Keratinocyte (primary cell): ENCODE results near the gene TTC28. TPM values are rescaled to one million over a fixed set of nuclear protein-coding genes. Genes with fewer than 3 reads are reported as not detected.

Experiments used
- DNase-seq: peaks from one replicate; pipeline ENCODE4 v3.0.0-alpha.2; 2011; ENCODE audit warnings: low read depth, missing footprints, low spot score
- FAIRE-seq: peaks from 2 replicates; lab custom pipeline; 2011; peaks lifted over from hg19 to GRCh38; lab: Jason Lieb, UNC
- H2AFZ ChIP-seq: 2 replicates; pipeline ENCODE4 v1.6.0; 2012; ENCODE audit warnings: low read length, control low read depth, inconsistent platforms; ENCODE audit not compliant: control insufficient read depth
- H3K27ac ChIP-seq: 2 replicates; pipeline ENCODE4 v1.5.1; 2011; ENCODE audit warnings: low read length; ENCODE audit not compliant: control insufficient read depth, insufficient read depth
- H3K27me3 ChIP-seq: 3 replicates; pipeline ENCODE4 v1.6.0; 2011; ENCODE audit warnings: low read length; ENCODE audit not compliant: control insufficient read depth, insufficient read depth; ENCODE audit errors: extremely low read depth
- H3K36me3 ChIP-seq, 2 experiments: 2 replicates in 1 of 2; 3 replicates in 1 of 2; pipeline ENCODE4 v1.5.1; 2011; ENCODE audit warnings: low read length in 2 of 2, mild to moderate bottlenecking in 1 of 2; ENCODE audit not compliant: control insufficient read depth in 2 of 2, insufficient read depth in 2 of 2; ENCODE audit errors: extremely low read depth in 1 of 2
- H3K4me1 ChIP-seq: 3 replicates; pipeline ENCODE4 v1.5.1; 2011; ENCODE audit warnings: low read length; ENCODE audit not compliant: control insufficient read depth, insufficient read depth; ENCODE audit errors: extremely low read depth
- H3K4me2 ChIP-seq: 3 replicates; pipeline ENCODE4 v1.6.0; 2011; ENCODE audit warnings: low read depth, low read length; ENCODE audit not compliant: control insufficient read depth, insufficient read depth; ENCODE audit errors: extremely low read depth
- H3K4me3 ChIP-seq, 3 experiments: fragments of 200-600 bp in 1 of 3; sonication (generic) in 1 of 3; 2 replicates in 2 of 3; 3 replicates in 1 of 3; pipeline ENCODE4 v1.5.1; 2011 to 2016; ENCODE audit warnings: low read length in 3 of 3, mild to moderate bottlenecking in 3 of 3, control low read depth in 2 of 3, inconsistent platforms in 1 of 3, low read depth in 1 of 3, mixed read lengths in 1 of 3, mixed run types in 1 of 3, moderate library complexity in 1 of 3; ENCODE audit not compliant: control insufficient read depth in 2 of 3, insufficient read depth in 2 of 3; ENCODE audit errors: extremely low read depth in 1 of 3
- H3K79me2 ChIP-seq: 2 replicates; pipeline ENCODE4 v1.6.0; 2012; ENCODE audit warnings: low read length; ENCODE audit not compliant: control insufficient read depth, insufficient read depth
- H3K9ac ChIP-seq: 3 replicates; pipeline ENCODE4 v1.6.0; 2011; ENCODE audit warnings: low read length; ENCODE audit not compliant: control insufficient read depth, insufficient read depth; ENCODE audit errors: extremely low read depth
- H3K9me1 ChIP-seq: 3 replicates; pipeline ENCODE4 v1.6.0; 2011; ENCODE audit warnings: low read length; ENCODE audit not compliant: control insufficient read depth, insufficient read depth; ENCODE audit errors: extremely low read depth
- H3K9me3 ChIP-seq: 2 replicates; pipeline ENCODE4 v1.5.1; 2012; ENCODE audit warnings: low read depth, low read length; ENCODE audit not compliant: control insufficient read depth
- H4K20me1 ChIP-seq: 3 replicates; pipeline ENCODE4 v1.6.0; 2011; ENCODE audit warnings: low read length; ENCODE audit not compliant: control insufficient read depth, insufficient read depth; ENCODE audit errors: extremely low read depth
- EZH2 ChIP-seq: IDR thresholded peaks from one replicate; pipeline ENCODE4 v1.6.1; 2012; ENCODE audit warnings: inconsistent platforms, mild to moderate bottlenecking, low read length, moderate library complexity
- dilution Hi-C: fragments of 300-500 bp; cut with MboI; formaldehyde crosslinking; loops from one replicate; pipeline ENCODE4 v1.7.0; 2020; ENCODE audit warnings: low sequenced_read_pairs; ENCODE audit not compliant: extremely low pct_ligation_motif_present
- polyA plus RNA-seq, 5 experiments: library from polyadenylated mRNA; depleted of rRNA in 3 of 5; stranded (reverse) in 3 of 5; stranded (forward) in 1 of 5; unstranded in 1 of 5; fragments of >200 nt; gene quantifications; 1 replicate in 1 of 5; 2 replicates in 3 of 5; 3 replicates in 1 of 5; pipeline versions ENCODE4 v1.2.1 to v1.2.3, GENCODE V29; 2011 to 2012; ENCODE audit warnings: missing spikeins in 2 of 5, low read depth in 1 of 5, low replicate concordance in 1 of 5
- TF ChIP-seq, protein P1 (sequence below), 3 experiments: IDR thresholded peaks in 1 of 3; conservative IDR thresholded peaks in 1 of 3; optimal IDR thresholded peaks in 1 of 3; 2 replicates in 2 of 3; 3 replicates in 1 of 3; pipeline versions ENCODE3 to v1.5.1; 2011; ENCODE audit warnings: low read length in 3 of 3, mild to moderate bottlenecking in 3 of 3, moderate library complexity in 2 of 3, control low read depth in 1 of 3, inconsistent platforms in 1 of 3; ENCODE audit not compliant: insufficient read depth in 2 of 3; ENCODE audit errors: extremely low read depth in 1 of 3

The TTC28 gene
- polyA plus RNA-seq, 1 donor (not counting 4 experiments of a cell fraction or from before 2014, with no cell fraction given), result 0.66 TPM

DNA sequence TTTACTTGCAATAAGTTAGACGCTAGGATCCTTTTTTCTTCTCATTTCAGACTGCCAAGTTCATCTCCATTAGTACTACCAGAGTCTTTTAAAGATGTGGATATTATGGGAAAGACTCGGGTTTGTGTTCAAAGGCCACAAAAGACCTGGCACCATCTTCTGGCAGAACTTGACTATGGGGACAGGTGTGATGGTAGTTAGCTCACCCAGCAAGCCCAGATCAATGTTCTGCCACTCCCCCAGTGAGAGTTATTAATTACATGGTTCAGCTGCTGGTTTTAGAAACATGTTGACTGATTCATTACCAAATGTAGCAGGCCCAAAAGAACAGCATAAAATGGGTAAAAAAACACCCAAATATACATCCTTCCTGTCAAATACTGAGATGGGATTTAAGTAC, 427.1 kb downstream of the TTC28 start:
- Histone ChIP-seq H3K9me1 (no peaks in the 10 kb centered on the region), H3K9ac (no peak overlapping the region), H3K79me2 (no peaks in the 10 kb centered on the region), H3K4me3 (no peak overlapping the region), H3K4me2 (no peak overlapping the region), H3K9me3 (no peaks in the 10 kb centered on the region), H3K36me3 (no peaks in the 10 kb centered on the region), H4K20me1 (no peaks in the 10 kb centered on the region), H3K27me3 (no peaks in the 10 kb centered on the region), H2AFZ (no peak overlapping the region), H3K4me1 (no peaks in the 10 kb centered on the region), H3K27ac (no peak overlapping the region)
- dilution Hi-C loops, result no loop called here
- DNase-seq, result no peak
- TF ChIP-seq, protein P1, sequence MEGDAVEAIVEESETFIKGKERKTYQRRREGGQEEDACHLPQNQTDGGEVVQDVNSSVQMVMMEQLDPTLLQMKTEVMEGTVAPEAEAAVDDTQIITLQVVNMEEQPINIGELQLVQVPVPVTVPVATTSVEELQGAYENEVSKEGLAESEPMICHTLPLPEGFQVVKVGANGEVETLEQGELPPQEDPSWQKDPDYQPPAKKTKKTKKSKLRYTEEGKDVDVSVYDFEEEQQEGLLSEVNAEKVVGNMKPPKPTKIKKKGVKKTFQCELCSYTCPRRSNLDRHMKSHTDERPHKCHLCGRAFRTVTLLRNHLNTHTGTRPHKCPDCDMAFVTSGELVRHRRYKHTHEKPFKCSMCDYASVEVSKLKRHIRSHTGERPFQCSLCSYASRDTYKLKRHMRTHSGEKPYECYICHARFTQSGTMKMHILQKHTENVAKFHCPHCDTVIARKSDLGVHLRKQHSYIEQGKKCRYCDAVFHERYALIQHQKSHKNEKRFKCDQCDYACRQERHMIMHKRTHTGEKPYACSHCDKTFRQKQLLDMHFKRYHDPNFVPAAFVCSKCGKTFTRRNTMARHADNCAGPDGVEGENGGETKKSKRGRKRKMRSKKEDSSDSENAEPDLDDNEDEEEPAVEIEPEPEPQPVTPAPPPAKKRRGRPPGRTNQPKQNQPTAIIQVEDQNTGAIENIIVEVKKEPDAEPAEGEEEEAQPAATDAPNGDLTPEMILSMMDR (optimal IDR thresholded peaks at IDR 0.05 in 1 of 3, IDR thresholded peaks at IDR 0.05 in 1 of 3, conservative IDR thresholded peaks at IDR 0.05 in 1 of 3; ENCODE audit: extremely low read depth in 1 of 3, insufficient read depth in 2 of 3, low read length in 3 of 3), result no peak
- no peak for TF ChIP-seq EZH2
- FAIRE-seq, result no peak

GRCh38 chr22:28250036-28250695, 429.5 kb downstream of the TTC28 start:
- H3K36me3 ChIP-seq, result no peaks in the 10 kb centered on the region
- no peaks in the 10 kb centered on the region for H3K79me2 ChIP-seq
- no peak overlapping the region for H2AFZ ChIP-seq
- H3K9ac ChIP-seq, result no peak overlapping the region
- dilution Hi-C loops, result no loop called here
- no peak overlapping the region for H3K27ac ChIP-seq
- FAIRE-seq (no peak), DNase-seq (no peak)
- H4K20me1 ChIP-seq, result no peaks in the 10 kb centered on the region
- H3K9me3 ChIP-seq, result no peaks in the 10 kb centered on the region
- H3K9me1 ChIP-seq, result no peaks in the 10 kb centered on the region
- H3K4me3 ChIP-seq, result no peak overlapping the region
- TF ChIP-seq, protein P1 (optimal IDR thresholded peaks at IDR 0.05 in 1 of 3, IDR thresholded peaks at IDR 0.05 in 1 of 3, conservative IDR thresholded peaks at IDR 0.05 in 1 of 3; ENCODE audit: extremely low read depth in 1 of 3, insufficient read depth in 2 of 3, low read length in 3 of 3), result no peak
- no peak for TF ChIP-seq EZH2
- no peaks in the 10 kb centered on the region for H3K4me1 ChIP-seq
- no peaks in the 10 kb centered on the region for H3K27me3 ChIP-seq
- no peak overlapping the region for H3K4me2 ChIP-seq
